GM19468 (cell line): ENCODE measurements around the gene OR6A2.

Source experiments
- ATAC-seq: cut with Tn5 transposase; IDR thresholded peaks from one replicate; pipeline ENCODE4 v1.9.1; 2021; ENCODE audit warnings: mild to moderate bottlenecking, moderate library complexity, moderate number of reproducible peaks; ENCODE audit not compliant: unreplicated experiment; ENCODE audit errors: extremely low read depth

The OR6A2 gene

DNA sequence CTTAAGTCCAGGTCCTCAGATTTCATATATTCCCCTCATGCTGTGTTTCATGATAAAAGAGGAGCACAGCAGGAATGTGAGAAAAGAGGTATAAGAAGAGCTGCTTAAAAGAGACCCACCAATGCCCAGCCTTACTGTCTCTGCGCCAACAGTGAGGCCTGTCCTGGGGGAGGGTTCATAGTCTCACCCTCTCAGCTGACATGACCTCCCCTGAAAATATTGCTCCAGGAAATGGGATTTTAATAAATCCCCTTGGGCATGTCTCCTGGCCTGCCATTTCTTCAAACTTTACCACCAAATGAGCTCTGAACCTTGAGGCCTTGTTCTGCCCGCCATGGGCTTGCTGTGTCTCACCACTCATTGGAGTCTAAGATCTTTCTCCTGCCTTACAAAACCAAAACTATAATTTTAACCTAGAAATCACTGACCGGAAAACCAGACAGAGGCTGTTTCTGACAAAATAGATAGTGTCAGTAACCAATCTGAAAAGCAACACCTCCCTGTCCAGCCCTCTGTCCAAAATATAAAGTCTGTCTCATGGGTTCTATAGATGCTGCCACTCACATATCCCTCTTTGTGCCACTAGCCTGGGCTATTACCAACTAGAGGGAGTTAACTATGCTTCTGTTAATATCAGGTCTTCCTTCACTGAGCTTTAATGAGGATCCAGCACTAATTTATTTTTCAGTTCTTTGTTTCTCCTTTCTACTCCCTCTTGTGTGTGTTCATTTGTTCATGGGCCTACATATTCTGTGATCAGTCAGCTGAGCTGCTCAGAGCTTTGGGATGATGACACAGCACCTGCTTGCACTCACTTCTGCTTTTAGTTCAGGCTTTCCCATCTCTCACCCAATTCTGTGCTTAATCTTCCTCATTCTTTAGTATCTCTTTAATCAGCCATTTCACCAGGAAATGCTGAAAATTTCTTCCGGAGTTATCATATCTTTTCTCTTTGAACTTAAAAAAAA is 27.3 kb downstream of the OR6A2 start, which contains the start of gene OR2AG2:
OR2AG2 (minus strand) TSS at position 51 of the 968 bp plus-strand sequence. CDS start 3,019 bp downstream, outside the sequence.
- ATAC-seq = peak; percentile 88

DNA sequence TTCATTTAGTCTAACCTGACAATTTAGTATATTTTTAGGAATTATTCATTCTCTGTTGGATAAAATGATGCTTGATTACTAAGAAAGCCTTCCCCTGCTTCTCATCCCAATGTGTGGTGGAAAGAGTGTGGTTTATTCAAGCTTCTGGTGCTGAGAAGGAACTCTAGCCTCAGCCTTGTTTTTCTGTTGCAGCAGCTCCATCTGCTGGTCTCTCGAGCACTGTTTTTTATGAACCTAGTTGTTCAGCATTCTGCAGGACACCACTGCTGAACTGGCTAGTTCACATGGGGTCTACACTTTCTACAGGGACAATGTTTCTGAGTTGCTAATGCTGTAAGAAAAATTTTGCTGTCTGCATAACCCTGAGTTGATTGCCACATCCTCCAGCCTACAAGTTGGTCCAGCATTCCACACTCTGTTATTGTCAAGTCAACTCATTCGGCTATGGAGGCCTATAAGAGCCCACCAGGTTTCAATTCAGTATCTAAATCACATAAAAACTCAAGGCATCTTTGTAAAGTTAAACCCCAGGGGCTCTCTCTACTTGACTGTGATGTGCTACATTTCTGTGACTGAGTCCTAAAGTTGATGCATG is 42.0 kb downstream of the OR6A2 start:
- no peak for ATAC-seq

DNA sequence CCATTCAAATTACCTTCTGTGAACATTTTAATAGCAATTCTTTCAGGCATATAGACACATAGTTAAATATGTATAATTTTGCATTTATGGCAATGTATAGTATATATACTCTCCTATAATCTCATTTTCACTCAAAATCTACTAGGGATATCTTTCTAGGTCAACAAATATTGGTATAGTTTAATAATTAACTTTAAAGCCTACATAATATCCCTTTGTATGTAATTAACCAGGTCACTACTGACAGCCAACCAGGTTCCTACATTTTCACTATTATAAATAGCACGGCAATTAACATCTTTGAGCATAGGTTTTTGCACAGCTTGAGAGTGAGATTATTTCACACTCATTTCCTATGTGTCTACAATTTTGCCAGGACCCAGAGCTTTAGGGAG is 43.5 kb downstream of the OR6A2 start:
- ATAC-seq = no peak

DNA sequence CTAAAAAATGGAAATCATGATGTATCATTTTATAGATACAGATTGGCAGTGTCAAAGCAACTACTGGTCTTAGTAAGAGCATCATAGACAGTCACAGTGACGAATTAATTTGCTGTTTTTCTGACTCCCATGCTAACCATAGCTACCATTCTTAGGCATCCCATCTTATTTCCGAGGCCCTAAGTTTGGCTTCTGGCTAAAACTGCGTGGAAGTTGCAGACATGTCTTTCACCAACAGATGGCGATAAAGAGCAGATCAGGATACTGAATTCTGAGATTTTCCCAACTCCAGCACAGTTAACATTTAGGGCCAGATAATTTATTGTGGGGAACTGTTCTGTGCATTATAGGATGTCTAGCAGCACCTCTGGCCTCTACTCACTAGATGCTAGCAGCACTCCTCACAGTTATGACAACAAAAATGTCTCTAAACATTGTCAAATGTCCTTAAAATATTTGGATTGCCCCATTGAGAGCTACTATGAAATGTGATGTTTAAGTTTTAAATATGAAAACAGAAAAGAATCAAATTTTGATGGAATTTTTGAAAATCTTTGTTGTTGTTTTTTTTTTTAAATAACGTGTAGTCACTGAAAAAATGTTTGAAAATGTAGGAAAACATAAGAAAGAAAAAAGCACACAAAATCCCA is 44.1 kb downstream of the OR6A2 start:
- ATAC-seq = no peak

DNA sequence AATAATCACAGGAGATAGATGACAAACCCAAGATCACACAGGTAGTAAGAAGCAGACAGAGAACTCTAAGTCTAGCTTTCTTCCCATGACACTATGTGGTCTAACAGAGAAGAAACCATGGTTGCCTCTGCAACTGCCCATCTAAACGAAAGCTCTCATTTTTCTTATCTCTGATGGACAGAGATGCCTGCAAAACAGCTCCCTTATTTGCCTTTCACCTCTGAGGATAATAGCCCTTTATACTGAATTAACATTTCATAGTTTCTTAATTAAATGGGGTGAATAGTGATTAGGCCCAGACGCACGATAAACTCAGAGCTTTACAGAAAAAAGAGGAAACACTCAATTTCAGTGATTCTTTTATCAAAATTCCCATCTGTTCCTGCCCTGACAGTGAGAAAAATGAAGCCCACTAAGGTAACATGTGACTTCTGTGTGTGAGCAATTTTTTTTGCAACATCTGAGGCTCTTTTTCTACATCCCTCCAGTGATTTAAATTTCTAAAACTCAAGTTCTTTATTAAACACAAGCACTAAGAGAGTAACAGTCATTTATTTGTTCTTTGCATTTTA is 52.3 kb downstream of the OR6A2 start:
- ATAC-seq = no peak

DNA sequence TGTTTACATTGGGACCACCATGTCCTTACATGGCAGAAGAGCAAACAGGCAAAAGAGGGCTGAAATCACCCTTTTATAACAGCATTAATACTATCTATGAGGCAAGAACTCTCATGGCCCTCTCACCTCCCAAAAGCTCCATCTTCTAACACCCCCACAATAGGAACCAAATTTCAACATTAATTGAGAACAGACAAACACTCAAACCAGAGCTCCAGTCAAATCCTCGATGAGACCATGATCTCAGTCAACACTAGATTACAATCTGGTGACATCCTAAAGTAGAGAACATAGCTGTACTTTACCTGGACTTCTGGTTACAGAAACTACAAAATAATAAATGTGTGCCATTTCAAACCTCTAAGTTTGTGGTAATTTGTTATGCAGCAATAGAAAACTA is 52.9 kb downstream of the OR6A2 start:
- ATAC-seq = no peak

DNA sequence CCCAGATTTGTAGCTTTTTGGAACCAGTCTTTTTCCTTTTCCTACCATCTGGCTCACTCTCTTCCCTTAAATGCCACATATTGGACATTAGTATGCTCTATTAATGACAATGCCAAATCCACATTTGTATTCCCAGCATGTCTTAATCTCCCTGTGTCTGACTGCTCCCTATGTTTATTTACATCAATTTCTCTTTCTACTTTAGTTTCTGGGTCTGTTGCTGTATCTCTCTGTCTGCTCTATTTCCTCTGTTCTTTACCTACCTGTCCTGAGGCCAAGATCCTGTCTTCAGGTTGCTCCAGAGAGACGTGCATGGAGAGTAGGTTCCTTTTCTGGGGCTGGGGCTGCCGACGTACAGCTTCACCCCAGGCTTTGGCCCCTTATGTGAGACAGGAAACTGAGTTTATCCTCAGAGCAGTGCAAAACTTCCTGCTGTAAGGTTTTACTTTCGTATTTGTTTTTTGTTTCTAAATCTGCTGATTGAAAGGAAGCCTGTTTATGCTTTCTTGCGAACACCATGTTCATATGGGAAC is 53.3 kb downstream of the OR6A2 start:
- ATAC-seq = peak; percentile 73

DNA sequence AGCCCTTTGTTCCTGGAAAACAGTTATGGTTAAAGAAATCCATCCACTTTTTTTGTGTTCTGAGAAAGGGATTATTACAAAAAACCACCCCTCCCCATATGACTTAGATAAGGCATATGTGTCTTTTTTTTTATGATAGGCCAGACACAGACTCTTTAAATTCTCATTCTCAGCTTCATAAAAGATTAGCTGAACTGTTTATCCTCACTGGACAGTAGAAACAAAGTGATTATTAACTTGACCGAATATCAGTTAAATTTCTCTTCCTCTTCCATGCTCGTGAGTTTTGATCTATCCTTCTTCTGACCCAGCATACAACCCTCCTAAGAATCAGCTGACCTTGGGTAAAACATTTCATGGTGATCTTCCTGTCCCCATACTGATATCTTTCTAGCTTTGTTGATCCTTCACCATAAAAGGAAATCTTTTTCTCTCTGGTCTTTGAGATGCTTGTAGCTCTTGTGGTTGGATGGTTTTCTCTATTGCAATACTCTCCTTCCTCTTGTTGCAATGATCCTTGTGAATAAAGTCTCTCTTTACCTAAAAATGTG is 53.9 kb downstream of the OR6A2 start:
- peak; percentile 48 for ATAC-seq

DNA sequence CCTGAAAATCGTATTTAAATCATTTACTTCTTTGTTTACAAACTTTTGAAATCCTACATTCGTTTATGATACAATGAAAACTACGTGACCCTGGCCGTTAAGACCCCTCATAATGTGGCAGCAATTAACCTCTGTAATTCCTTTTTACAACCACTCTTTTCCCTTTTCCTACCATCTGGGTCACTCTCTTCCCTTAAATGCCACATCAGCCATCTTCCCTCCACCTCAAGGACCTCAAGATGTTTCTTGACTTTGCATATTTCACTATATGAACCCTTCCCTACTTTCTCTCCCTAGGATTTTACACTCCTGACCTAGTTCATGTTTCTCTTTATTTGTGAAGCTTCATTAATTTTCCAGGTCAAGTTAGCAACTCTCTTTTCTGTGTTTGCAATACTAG is 54.5 kb downstream of the OR6A2 start:
- no peak for ATAC-seq

DNA sequence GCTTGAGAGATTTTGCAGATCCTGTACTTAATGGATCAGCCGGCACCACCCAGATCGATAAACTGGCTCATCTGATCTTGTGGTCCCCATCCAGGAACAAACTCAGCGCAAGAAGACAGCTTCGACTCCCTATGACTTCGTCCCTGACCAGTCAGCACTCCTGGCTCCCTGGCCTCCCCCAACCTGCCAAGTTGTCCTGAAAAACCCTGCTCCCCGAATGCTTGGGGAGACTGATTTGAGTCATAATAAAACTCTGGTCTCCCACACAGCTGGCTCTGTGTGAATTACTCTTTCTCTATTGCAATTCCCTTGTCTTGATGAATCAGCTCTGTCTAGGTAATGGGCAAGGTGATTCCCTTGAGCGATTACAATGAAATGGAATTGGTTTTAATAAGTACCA is 57.2 kb downstream of the OR6A2 start:
- ATAC-seq = no peak
